Pulmonary artery endothelial cell (primary cell): Measurements from ENCODE around the gene ATAD3B. TPM values are rescaled to one million over a fixed set of nuclear protein-coding genes. Genes with fewer than 3 reads are reported as not detected.

ENCODE experiments used
- DNase-seq: peaks from one replicate; pipeline ENCODE4 v3.0.0-alpha.2; 2011; ENCODE audit warnings: low read depth, low spot score
- total RNA-seq: library from RNA; depleted of rRNA; stranded (reverse); fragments of >200 nt; gene quantifications from 2 replicates; pipeline ENCODE4 v1.2.3, GENCODE V29; 2014

Gene ATAD3B
- total RNA-seq, 1 donor from 2014 or later: 23.6 TPM

DNA sequence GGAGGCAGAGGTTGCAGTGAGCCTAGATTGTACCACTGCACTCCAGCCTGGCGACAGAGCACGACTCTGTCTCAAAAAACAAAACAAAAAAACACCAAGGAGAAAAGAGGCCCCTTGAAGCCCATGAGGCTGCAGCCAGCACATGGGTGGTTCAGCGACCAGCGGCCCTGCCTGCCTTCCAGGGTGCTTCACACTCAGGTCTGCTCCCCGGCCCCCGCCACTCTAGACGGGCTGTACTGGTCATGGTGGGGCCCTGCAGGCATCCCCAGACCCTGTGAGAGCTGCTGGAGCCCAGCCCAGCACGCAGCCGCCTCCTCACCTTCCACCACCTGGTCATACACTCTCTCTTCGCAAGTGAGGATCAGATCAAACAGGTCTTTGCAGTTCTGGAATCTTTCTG lies 73.0 kb downstream of the ATAD3B start:
- DNase-seq: no peak

Other genes with a start within 250 kb of the ATAD3B start
- gene SDF4, start 239.8 kb upstream of the ATAD3B start, total RNA-seq: 116 TPM in 2 replicates
- gene B3GALT6, start 239.5 kb upstream of the ATAD3B start, total RNA-seq: 28.9 and 31.5 TPM in 2 replicates
- 0.33 TPM in 1 of 2 replicates, not detected in the other for gene C1QTNF12, start 225.0 kb upstream of the ATAD3B start, total RNA-seq
- 47.9 and 63.2 TPM in 2 replicates for gene UBE2J2, start 197.9 kb upstream of the ATAD3B start, total RNA-seq
- gene SCNN1D, start 191.3 kb upstream of the ATAD3B start, total RNA-seq: 0.33 and 0.46 TPM in 2 replicates
- gene ACAP3, start 163.8 kb upstream of the ATAD3B start, total RNA-seq: 16.2 and 17.4 TPM in 2 replicates
- gene PUSL1, start 163.2 kb upstream of the ATAD3B start, total RNA-seq: 18.1 and 19.9 TPM in 2 replicates
- gene INTS11, start 147.1 kb upstream of the ATAD3B start, total RNA-seq: 72.4 and 76.0 TPM in 2 replicates
- gene CPTP, start 147.0 kb upstream of the ATAD3B start, total RNA-seq: 12.3 and 14.0 TPM in 2 replicates
- 0.13 and 0.25 TPM in 2 replicates for gene TAS1R3, start 140.5 kb upstream of the ATAD3B start, total RNA-seq
- 57.5 and 60.5 TPM in 2 replicates for gene DVL1, start 122.3 kb upstream of the ATAD3B start, total RNA-seq
- gene MXRA8, start 113.2 kb upstream of the ATAD3B start, total RNA-seq: 0.99 and 2.2 TPM in 2 replicates
- 115 and 129 TPM in 2 replicates for gene AURKAIP1, start 96.6 kb upstream of the ATAD3B start, total RNA-seq
- gene CCNL2, start 72.4 kb upstream of the ATAD3B start, total RNA-seq: 96.5 and 105 TPM in 2 replicates
- 116 and 132 TPM in 2 replicates for gene MRPL20, start 64.5 kb upstream of the ATAD3B start, total RNA-seq
- gene ANKRD65, start 50.5 kb upstream of the ATAD3B start, total RNA-seq: 0.07 and 0.14 TPM in 2 replicates
- 1.6 and 1.7 TPM in 2 replicates for gene VWA1, start 36.1 kb upstream of the ATAD3B start, total RNA-seq
- 0.20 TPM in 1 of 2 replicates, not detected in the other for gene ATAD3C, start 22.1 kb upstream of the ATAD3B start, total RNA-seq
- 64.1 and 64.7 TPM in 2 replicates for gene ATAD3A, start 40.4 kb downstream of the ATAD3B start, total RNA-seq
- 2.2 and 3.0 TPM in 2 replicates for gene TMEM240, start 68.9 kb downstream of the ATAD3B start, total RNA-seq
- gene SSU72, start 103.1 kb downstream of the ATAD3B start, total RNA-seq: 75.0 and 92.4 TPM in 2 replicates
- 0.14 and 0.33 TPM in 2 replicates for gene FNDC10, start 128.4 kb downstream of the ATAD3B start, total RNA-seq
- 30.7 and 43.6 TPM in 2 replicates for gene MIB2, start 143.7 kb downstream of the ATAD3B start, total RNA-seq
- gene MMP23B, start 160.4 kb downstream of the ATAD3B start, total RNA-seq: 0.33 TPM in 1 of 2 replicates, not detected in the other
- gene CDK11B, start 187.2 kb downstream of the ATAD3B start, total RNA-seq: 10.4 and 15.2 TPM in 2 replicates
- 20.6 and 21.8 TPM in 2 replicates for gene SLC35E2B, start 221.0 kb downstream of the ATAD3B start, total RNA-seq